Astrocyte (in vitro differentiated cells and primary cell): Measurements from ENCODE around the gene ADCY1. TPM values are rescaled to one million over a fixed set of nuclear protein-coding genes. Genes with fewer than 3 reads are reported as not detected.

ENCODE experiments used
- DNase-seq: peaks from one replicate; pipeline ENCODE4 v3.0.0-alpha.2; 2010; ENCODE audit warnings: low read depth
- FAIRE-seq: peaks from 2 replicates; lab custom pipeline; 2011; peaks lifted over from hg19 to GRCh38; lab: Jason Lieb, UNC
- H2AFZ ChIP-seq: 2 replicates; pipeline ENCODE4 v1.6.0; 2012; ENCODE audit warnings: low read depth, low read length, inconsistent platforms
- H3K27ac ChIP-seq: 2 replicates; pipeline ENCODE4 v1.5.1; 2011; ENCODE audit warnings: low read depth, low read length, inconsistent platforms
- H3K27me3 ChIP-seq: 2 replicates; pipeline ENCODE4 v1.6.0; 2011; ENCODE audit warnings: low read length, inconsistent platforms; ENCODE audit not compliant: insufficient read depth
- H3K36me3 ChIP-seq: 2 replicates; pipeline ENCODE4 v1.5.1; 2011; ENCODE audit warnings: low read length, inconsistent platforms; ENCODE audit not compliant: insufficient read depth
- H3K4me1 ChIP-seq: 2 replicates; pipeline ENCODE4 v1.5.1; 2011; ENCODE audit warnings: low read length, inconsistent platforms; ENCODE audit not compliant: insufficient read depth
- H3K4me2 ChIP-seq: 2 replicates; pipeline ENCODE4 v1.6.0; 2012; ENCODE audit warnings: low read length, inconsistent platforms
- H3K4me3 ChIP-seq: 2 replicates; pipeline ENCODE4 v1.5.1; 2011; ENCODE audit warnings: low read depth, mild to moderate bottlenecking, low read length, inconsistent platforms; ENCODE audit not compliant: insufficient read depth
- H3K79me2 ChIP-seq: 2 replicates; pipeline ENCODE4 v1.6.0; 2012; ENCODE audit warnings: mild to moderate bottlenecking, low read length, inconsistent platforms; ENCODE audit not compliant: insufficient read depth
- H3K9ac ChIP-seq: 2 replicates; pipeline ENCODE4 v1.6.0; 2012; ENCODE audit warnings: mild to moderate bottlenecking, low read length, inconsistent platforms
- H3K9me3 ChIP-seq: 2 replicates; pipeline ENCODE4 v1.5.1; 2012; ENCODE audit warnings: low read depth, mild to moderate bottlenecking, low read length, inconsistent platforms; ENCODE audit not compliant: insufficient read depth
- H4K20me1 ChIP-seq: 2 replicates; pipeline ENCODE4 v1.6.0; 2012; ENCODE audit warnings: low read length, inconsistent platforms; ENCODE audit not compliant: insufficient read depth
- H3K27ac Mint-ChIP-seq: one replicate; pipeline ENCODE4 v1.8.0; 2021; ENCODE audit warnings: mild to moderate bottlenecking, mixed read lengths; ENCODE audit not compliant: unreplicated experiment
- H3K27me3 Mint-ChIP-seq: one replicate; pipeline ENCODE4 v1.8.0; 2021; ENCODE audit warnings: low read depth, mixed read lengths; ENCODE audit not compliant: unreplicated experiment
- H3K36me3 Mint-ChIP-seq: one replicate; pipeline ENCODE4 v1.8.0; 2021; ENCODE audit warnings: low read depth, mixed read lengths; ENCODE audit not compliant: unreplicated experiment
- H3K4me1 Mint-ChIP-seq: one replicate; pipeline ENCODE4 v1.8.0; 2021; ENCODE audit warnings: low read depth, mixed read lengths; ENCODE audit not compliant: unreplicated experiment
- H3K4me3 Mint-ChIP-seq: one replicate; pipeline ENCODE4 v1.8.0; 2021; ENCODE audit warnings: mild to moderate bottlenecking, moderate library complexity, mixed read lengths; ENCODE audit not compliant: unreplicated experiment
- H3K9me3 Mint-ChIP-seq: one replicate; pipeline ENCODE4 v1.8.0; 2021; ENCODE audit warnings: mild to moderate bottlenecking, mixed read lengths; ENCODE audit not compliant: unreplicated experiment
- CTCF ChIP-seq: IDR thresholded peaks from 2 replicates; pipeline ENCODE4 v1.5.1; 2011; ENCODE audit warnings: low read depth, mild to moderate bottlenecking, inconsistent platforms, low read length, moderate library complexity; ENCODE audit not compliant: insufficient read depth
- EZH2 ChIP-seq: IDR thresholded peaks from 2 replicates; pipeline ENCODE4 v1.6.1; 2012; ENCODE audit warnings: mild to moderate bottlenecking, low read length, inconsistent platforms; ENCODE audit not compliant: insufficient read depth
- total RNA-seq: library from RNA; stranded (reverse); gene quantifications from 2 replicates; pipeline ENCODE4 v1.2.1, GENCODE V29; 2021

ADCY1 gene
- total RNA-seq, 1 donor from 2014 or later: 1.6 TPM

GRCh38 chr7:45579391-45579801, 5.2 kb downstream of the ADCY1 start:
- no peaks in the 10 kb centered on the region for H3K36me3 Mint-ChIP-seq
- H3K4me1 Mint-ChIP-seq: no peaks in the 10 kb centered on the region
- Histone ChIP-seq H3K4me2 (no peak overlapping the region), H2AFZ (no peak overlapping the region), H3K36me3 (no peaks in the 10 kb centered on the region), H3K9me3 (no peaks in the 10 kb centered on the region), H4K20me1 (no peaks in the 10 kb centered on the region), H3K79me2 (no peaks in the 10 kb centered on the region), H3K4me1 (peaks cover 6% of the 10 kb centered on the region), H3K27ac (no peak overlapping the region), H3K4me3 (no peak overlapping the region), H3K9ac (no peak overlapping the region), H3K27me3 (peaks cover 26% of the 10 kb centered on the region)
- H3K4me3 Mint-ChIP-seq: no peak overlapping the region
- peaks cover 45% of the 10 kb centered on the region for H3K27me3 Mint-ChIP-seq
- TF ChIP-seq CTCF (no peak), EZH2 (no peak)
- no peak overlapping the region for H3K27ac Mint-ChIP-seq
- no peaks in the 10 kb centered on the region for H3K9me3 Mint-ChIP-seq
- FAIRE-seq (no peak), DNase-seq (no peak)

DNA sequence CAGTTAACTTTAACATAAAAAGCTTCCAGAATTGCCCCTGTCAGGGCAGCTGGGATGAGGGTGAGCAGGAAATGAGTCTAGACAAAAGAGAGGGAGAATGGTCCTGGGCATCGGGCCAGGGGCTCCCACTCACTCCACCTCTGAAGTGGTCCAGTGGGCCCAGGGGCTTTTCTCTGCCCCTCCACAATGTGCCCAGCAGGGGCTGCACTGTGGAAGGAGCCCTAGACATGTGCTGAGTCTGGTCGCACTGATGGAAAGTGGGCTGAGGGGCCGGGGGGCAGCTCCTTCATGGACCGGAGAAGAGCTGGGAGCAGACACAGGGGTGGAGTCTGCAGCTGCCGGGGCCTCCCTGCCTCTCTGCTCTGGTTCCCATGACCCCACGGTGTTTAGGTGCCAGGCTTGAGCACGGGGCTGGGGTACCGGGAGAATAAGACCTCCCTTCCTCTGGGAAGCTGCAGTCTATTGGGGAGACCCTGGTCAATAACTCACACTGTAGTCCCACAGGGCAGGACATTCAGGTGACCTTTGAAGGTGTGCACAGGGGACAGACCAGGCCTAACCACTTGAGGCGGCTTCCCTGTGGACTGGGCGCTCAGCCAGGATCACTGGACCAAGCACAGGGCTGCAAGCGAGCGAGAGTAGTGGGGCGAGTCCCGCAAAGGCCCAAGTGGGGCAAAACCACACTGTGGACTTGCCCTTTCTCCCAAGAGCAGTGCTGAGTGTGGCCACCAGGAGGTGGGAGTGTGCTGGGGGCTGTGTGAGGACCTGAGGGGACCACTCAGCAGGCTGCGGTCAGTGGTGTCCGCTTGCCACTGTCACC, 6.1 kb downstream of the ADCY1 start:
- H3K4me3 Mint-ChIP-seq: no peak overlapping the region
- no peaks in the 10 kb centered on the region for H3K4me1 ChIP-seq

More for the DNA sequence above, 6.1 kb downstream of the ADCY1 start:
- Histone ChIP-seq H3K27me3 (peaks cover 20% of the 10 kb centered on the region), H4K20me1 (no peaks in the 10 kb centered on the region), H3K9ac (no peak overlapping the region), H2AFZ (no peak overlapping the region), H3K4me2 (no peak overlapping the region), H3K9me3 (no peaks in the 10 kb centered on the region), H3K36me3 (no peaks in the 10 kb centered on the region), H3K27ac (no peak overlapping the region), H3K79me2 (no peaks in the 10 kb centered on the region), H3K4me3 (no peak overlapping the region)
- Mint-ChIP-seq H3K27me3 (peaks cover 47% of the 10 kb centered on the region), H3K36me3 (no peaks in the 10 kb centered on the region), H3K4me1 (no peaks in the 10 kb centered on the region), H3K27ac (no peak overlapping the region), H3K9me3 (no peaks in the 10 kb centered on the region)
- no peak for FAIRE-seq
- TF ChIP-seq CTCF: peak; percentile 7
- no peak for TF ChIP-seq EZH2
- no peak for DNase-seq
